Prostate gland (tissue), 2 donors: ENCODE results near the gene DMWD.

ENCODE experiments used
- POLR2A ChIP-seq: fragments of 450-650 bp; IDR thresholded peaks from one replicate; pipeline ENCODE4 v1.6.1; 2016; ENCODE audit warnings: antibody characterized with exemption, mild to moderate bottlenecking
- TF ChIP-seq, protein P1 (sequence below), 4 experiments: fragments of 200-600 bp in 2 of 4; fragments of 450-650 bp in 2 of 4; sonication (generic) in 2 of 4; IDR thresholded peaks; 1 replicate in 3 of 4; 2 replicates in 1 of 4; pipeline ENCODE4 v1.5.1; 2016 to 2019; ENCODE audit warnings: antibody characterized with exemption in 4 of 4, mild to moderate bottlenecking in 2 of 4, moderate library complexity in 2 of 4

DNA sequence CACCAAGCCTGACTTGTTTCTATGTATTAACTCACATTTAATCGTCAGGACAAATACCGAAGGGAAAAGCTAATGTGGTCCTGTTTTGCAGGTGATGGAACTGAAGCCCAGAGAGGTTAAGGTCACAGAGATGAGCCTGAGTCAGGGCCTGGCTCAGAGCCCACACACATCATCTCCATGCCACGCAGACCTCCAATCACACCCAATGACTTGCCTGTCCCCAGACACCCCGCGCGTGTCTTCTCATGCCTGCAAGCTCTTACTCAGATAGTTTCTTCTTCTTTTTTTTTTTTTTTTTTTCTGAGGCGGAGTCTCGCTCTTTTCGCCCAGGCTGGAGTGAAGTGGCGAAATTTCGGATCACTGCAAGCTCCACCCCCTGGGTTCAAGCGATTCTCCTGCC, 40.0 kb downstream of the DMWD start:
- TF ChIP-seq, protein P1, sequence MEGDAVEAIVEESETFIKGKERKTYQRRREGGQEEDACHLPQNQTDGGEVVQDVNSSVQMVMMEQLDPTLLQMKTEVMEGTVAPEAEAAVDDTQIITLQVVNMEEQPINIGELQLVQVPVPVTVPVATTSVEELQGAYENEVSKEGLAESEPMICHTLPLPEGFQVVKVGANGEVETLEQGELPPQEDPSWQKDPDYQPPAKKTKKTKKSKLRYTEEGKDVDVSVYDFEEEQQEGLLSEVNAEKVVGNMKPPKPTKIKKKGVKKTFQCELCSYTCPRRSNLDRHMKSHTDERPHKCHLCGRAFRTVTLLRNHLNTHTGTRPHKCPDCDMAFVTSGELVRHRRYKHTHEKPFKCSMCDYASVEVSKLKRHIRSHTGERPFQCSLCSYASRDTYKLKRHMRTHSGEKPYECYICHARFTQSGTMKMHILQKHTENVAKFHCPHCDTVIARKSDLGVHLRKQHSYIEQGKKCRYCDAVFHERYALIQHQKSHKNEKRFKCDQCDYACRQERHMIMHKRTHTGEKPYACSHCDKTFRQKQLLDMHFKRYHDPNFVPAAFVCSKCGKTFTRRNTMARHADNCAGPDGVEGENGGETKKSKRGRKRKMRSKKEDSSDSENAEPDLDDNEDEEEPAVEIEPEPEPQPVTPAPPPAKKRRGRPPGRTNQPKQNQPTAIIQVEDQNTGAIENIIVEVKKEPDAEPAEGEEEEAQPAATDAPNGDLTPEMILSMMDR (IDR thresholded peaks at IDR 0.05) = no peak
- no peak for TF ChIP-seq POLR2A
